Hepatic stellate cell (primary cell): Measurements from ENCODE around the gene MYBPC1.

Experiments used
- DNase-seq: peaks from one replicate; pipeline ENCODE4 v3.0.0; 2011; ENCODE audit warnings: low spot score

The MYBPC1 gene

DNA sequence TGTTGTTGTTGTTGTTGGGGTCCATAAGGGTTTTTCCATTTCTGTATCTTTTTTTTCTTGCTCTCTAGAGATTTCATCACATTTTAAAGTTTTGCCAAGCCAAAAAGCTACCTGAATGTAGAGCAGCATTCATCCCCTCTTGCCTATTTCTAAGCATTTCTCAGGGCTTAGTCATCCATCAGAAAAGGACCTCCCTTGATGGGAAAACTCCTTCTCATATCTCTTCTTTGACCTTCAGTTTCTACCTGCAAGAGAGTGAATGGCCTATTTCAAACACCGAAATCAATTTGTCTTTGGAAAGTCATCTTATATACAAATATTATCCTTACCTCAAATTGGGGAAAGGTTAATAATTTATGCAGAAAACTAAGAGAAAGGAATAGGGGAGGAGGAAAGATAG, 4.5 kb downstream of the MYBPC1 start:
- no peak for DNase-seq

GRCh38 chr12:101599771-101600484, 5.2 kb downstream of the MYBPC1 start:
- DNase-seq: no peak

DNA sequence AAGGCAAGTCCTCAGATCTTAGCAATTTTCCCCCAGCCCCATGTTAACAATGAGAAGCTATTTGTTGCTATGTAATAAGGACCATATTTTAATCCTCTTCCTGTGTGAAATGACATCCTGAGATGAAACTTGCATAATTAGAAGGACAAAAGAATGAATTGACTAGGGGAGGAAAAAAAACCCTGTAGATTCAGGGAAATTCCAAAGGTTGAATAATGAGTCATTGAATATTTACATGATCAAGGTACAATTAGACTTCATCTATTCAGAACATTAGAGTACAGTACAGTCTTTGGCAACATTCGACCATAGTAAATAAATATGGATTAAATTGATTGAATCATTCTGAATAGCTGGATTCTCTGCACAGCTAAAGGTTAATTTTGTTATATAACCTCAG, 9.4 kb downstream of the MYBPC1 start:
- no peak for DNase-seq

- no peak for DNase-seq
These were observed 13.1 kb downstream of the MYBPC1 start for GRCh38 chr12:101607894-101608293.

- DNase-seq: no peak
These were observed 13.7 kb downstream of the MYBPC1 start for GRCh38 chr12:101608301-101609133.

DNA sequence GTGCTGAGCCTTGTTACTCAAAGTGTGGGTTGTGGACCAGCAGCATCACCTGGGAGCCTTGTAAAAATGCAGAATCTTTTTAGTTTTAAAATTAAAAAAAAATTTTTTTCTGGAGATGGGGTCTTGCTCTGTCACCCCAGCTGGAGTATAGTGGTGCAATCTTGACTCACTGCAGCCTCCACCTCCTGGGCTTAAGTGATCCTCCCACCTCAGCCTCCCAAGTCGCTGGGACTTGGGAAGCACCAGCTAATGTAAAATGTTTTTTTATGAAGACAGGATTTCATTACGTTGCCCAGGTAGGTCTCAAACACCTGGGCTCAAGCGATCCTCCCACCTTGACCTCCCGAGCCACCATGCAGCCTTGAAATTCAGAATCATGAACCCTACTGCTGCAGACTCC, 14.4 kb downstream of the MYBPC1 start:
- no peak for DNase-seq

- no peak for DNase-seq
These were observed 17.6 kb downstream of the MYBPC1 start for GRCh38 chr12:101612160-101612916.

DNA sequence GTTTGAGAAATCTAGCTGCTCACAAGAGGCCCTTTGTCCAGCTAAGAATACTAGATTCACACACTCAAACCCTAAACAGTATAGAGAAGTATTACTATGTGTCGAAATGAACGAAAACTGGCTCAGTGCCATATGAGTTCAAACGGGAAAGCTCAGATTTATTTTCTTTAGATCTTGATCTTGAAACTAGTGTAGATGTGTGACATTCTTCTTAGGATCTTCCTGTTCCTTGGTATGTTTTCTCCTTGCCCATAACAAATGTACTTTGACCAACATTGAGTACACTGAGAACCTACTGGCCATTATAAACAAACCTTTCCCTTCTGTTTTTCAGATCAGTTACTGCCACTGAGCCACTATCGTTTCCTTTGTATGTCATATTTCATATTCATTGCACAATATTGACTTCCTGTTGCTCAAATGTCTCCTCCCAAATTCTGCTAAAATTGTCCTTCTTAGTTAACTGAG, 21.3 kb downstream of the MYBPC1 start:
- DNase-seq: no peak

DNA sequence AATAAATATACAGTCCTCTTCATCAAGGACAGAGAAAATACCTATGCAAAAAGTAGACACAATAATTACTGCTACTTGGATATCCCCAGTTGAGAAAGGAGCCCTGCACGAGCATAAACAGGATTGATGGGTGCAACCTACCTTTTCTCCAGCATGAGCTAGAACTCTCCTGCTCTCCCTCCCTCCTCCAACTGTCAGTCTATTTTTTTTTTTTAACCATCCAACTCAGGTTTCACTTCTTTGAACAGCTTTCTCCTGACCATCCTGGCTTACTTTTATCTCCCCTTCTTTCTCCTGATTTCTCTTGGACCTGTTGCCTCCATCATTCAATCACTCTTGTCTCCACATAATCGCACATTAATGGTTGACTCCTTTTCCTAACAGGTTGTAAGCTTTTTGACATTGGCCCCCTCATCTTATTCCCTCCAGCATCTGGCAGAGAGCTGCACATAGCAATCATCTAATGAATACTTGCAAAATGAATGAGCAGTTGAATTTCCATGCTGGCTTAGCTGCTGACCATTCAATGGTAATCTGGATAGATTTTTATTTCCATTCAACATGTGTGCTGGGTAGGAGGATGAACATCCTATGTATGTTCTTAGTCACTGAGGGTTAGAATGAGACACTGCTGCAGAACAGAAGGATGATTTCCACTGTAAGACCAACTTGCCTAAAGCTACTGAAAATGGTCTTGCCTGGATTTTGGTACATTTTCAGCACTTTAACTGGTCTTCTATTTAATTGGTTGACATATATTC, 24.4 kb downstream of the MYBPC1 start:
- no peak for DNase-seq

DNA sequence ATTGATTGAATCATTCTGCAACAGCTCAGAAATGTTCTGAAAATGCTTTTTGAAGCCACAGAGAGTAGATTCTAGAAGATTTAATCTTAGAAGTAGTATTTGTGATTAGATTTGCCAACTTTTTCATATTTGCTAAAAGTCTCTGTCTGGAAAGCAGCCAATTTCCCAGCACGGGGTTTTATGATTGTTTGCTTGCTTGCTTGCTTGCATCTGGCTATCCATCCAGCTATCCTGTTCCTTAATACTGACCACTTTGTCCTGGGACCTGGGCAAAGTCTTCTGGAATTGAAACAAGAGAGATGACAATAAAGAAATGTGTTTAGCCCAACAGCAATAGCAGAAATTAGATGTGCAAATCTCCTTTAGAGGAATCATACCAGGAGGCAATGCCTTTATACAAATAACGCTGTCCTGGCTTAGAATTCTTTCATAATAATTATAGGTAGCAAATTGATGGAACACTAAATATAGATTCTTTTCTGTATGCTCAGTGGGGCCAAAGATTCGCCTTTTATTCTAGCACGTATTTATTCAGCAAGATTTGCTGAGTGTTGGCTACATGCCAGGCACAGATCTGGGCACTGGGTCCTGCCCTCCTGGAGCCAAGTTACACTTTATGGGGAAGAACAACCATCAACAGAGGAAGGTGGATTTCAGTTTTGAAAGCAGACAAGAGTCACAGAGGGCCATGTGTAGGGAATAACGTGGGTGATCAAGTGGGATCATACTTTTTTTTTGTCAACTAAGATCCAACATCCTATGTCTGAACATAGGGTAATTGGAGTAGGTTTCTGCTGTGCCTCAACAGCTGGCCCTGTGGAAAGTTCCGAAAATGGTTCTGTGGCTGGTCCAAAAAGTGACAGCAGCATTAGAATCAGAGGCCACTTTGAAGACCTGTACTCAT, 25.3 kb downstream of the MYBPC1 start:
- no peak for DNase-seq

GRCh38 chr12:101620762-101621133, 26.0 kb downstream of the MYBPC1 start:
- DNase-seq: no peak

- no peak for DNase-seq
These were observed 33.9 kb downstream of the MYBPC1 start for GRCh38 chr12:101628676-101629075.

DNA sequence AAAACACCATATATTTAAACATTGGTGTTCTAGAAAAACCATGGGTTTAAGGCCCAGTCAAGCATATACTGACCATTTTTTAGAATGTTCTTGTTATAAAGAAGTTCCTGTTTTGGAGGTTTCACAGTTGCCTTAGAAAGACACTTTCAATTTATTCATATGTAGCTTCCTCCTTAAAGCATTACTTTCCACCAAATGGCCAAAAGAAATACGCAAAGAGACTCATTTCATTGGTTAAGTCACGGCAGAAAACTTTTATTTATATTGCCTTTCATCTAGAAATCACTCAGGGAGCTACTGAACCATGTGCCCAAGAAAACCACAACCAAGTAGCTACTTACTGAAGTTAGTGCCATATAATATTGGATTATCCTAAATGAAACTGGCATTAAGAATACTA, 40.0 kb downstream of the MYBPC1 start:
- DNase-seq: no peak

DNA sequence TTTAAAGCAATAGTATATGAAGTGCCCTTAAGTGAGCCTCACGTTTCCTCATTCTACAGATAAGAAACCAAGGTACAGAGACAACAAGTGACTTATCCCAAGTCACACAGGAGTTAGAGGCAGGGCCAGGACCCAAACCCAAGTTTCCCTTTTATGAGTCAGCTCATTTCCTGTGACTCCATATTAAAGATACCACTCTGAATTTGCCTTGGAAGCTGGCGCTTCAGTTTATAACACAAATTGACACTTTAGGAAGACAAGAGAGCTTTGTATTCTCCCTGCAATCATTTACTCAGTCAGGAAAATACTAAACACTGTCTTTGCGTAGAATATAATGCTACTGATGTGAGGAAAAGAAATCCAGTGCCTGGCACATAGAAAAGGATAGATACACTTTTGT, 43.2 kb downstream of the MYBPC1 start:
- DNase-seq: no peak

DNA sequence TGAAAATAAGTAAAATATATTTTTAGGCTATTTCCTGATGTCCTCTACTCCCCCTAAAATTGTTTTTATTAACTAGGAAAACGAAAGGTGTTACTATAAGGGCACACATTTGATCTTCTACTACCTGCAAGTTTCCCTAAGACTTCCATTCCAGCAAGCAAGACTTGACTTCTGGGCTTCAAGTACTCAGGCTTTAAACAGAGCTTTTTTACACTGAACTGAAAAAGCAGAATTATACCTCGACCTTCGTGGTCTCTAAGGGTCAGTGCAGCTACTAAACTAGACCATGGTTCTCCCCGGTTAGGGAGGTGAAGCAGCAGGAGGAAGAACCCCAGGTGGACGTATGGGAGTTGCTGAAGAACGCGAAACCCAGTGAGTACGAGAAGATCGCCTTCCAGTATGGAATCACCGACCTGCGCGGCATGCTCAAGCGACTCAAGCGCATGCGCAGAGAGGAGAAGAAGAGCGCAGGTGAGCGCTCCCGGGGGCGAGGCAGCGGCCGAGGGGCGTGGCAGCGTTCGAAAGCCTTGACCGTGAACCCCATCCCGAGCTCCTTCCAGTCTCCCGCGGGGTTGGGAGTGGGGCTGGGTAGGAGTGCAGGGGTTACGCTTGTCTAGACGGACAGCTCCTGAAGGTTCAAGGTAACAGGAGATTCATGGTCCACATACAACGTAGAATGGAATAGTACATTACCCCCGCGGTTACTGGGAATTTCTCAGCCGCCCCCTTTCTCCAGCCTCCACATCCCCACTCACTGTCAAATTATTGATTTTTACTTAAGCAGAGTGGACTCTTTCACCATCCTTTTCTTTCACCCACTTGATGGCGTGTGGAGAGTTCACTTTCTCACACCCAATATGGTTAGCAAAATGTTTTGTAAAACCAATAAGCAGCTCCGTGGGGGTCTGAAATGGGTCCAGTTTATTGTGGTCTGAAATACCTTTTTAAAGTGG, 47.6 kb downstream of the MYBPC1 start:
- DNase-seq: no peak

GRCh38 chr12:101647711-101648110, 52.9 kb downstream of the MYBPC1 start:
- no peak for DNase-seq

GRCh38 chr12:101648195-101648594, 53.4 kb downstream of the MYBPC1 start:
- DNase-seq: no peak

DNA sequence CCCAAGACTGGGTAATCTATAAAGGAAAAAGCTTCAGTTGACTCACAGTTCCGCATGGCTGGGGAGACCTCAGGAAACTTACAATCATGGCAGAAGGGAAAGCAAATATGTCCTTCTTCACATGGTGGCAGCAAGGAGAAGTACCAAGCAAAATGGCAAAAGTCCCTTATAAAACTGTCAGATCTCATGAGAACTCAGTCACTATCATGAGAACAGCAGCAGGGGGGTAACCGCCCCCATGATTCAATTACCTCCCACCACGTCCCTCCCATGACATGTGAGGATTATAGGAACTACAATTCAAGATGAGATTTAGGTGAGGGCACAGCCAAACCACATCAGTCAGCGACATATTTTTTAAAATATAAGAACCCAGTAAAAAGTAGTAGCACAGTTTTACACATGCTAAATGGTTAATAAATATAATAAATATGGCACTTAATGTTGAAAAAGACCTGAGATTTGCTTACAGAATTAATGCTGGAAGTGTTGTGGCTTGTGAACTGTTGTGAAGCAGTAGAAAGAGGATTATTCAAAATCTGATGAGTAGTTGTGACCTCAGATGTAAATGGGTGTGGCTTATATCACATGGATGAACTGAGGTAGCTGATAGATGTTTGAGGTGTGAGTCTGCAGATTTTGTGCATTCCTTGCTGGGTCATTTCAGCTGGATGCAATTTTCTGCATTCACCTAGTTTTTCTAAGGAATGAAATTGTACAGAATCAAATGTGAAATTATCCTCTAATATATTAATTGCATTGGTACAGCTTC, 55.8 kb downstream of the MYBPC1 start:
- no peak for DNase-seq

GRCh38 chr12:101653030-101653429, 58.3 kb downstream of the MYBPC1 start:
- DNase-seq: no peak
